Fibroblast of skin of abdomen (primary cell): ENCODE data around the gene FBXO9.
"Not testable (repeated sequence)": the region's sequence is repeated elsewhere in the genome, so short reads cannot be mapped to it uniquely, and the experiment has no call there.

Experiments used
- DNase-seq: peaks from one replicate; pipeline ENCODE4 v3.0.0-alpha.2; 2013

FBXO9 gene

GRCh38 chr6:53048431-53049195 is 16.6 kb upstream of the FBXO9 start:
- peak; percentile 93 for DNase-seq

- no peak for DNase-seq
Observed at GRCh38 chr6:53049415-53049814, 15.8 kb upstream of the FBXO9 start.

GRCh38 chr6:53052152-53052551 is 13.1 kb upstream of the FBXO9 start:
- not testable (repeated sequence) for DNase-seq

GRCh38 chr6:53054532-53054931 is 10.7 kb upstream of the FBXO9 start:
- no peak for DNase-seq

GRCh38 chr6:53055873-53056272 is 9.3 kb upstream of the FBXO9 start:
- no peak for DNase-seq

GRCh38 chr6:53056273-53056672 is 8.9 kb upstream of the FBXO9 start:
- no peak for DNase-seq

GRCh38 chr6:53058388-53059195 is 6.6 kb upstream of the FBXO9 start:
- no peak for DNase-seq

- no peak for DNase-seq
Observed at GRCh38 chr6:53059648-53060589, 5.3 kb upstream of the FBXO9 start.

GRCh38 chr6:53062169-53062539 is 3.0 kb upstream of the FBXO9 start:
- DNase-seq = no peak

GRCh38 chr6:53064255-53064654 is 949 bp upstream of the FBXO9 start:
- not testable (repeated sequence) for DNase-seq

- DNase-seq = peak; percentile 96
Observed at GRCh38 chr6:53064726-53065265, 408 bp upstream of the FBXO9 start.

- no peak for DNase-seq
Observed at GRCh38 chr6:53066077-53066417, 843 bp downstream of the FBXO9 start.

GRCh38 chr6:53066874-53067706 is 1.9 kb downstream of the FBXO9 start:
- no peak for DNase-seq

GRCh38 chr6:53067849-53068361 is 2.7 kb downstream of the FBXO9 start:
- no peak for DNase-seq

- DNase-seq = no peak
Observed at GRCh38 chr6:53069427-53069826, 4.2 kb downstream of the FBXO9 start.

GRCh38 chr6:53070806-53071205 is 5.6 kb downstream of the FBXO9 start:
- DNase-seq = no peak

- DNase-seq = no peak
Observed at GRCh38 chr6:53074347-53074746, 9.1 kb downstream of the FBXO9 start.

GRCh38 chr6:53080813-53081212 is 15.6 kb downstream of the FBXO9 start:
- no peak for DNase-seq

GRCh38 chr6:53086302-53086701 is 21.1 kb downstream of the FBXO9 start:
- DNase-seq = no peak

GRCh38 chr6:53089948-53090347 is 24.7 kb downstream of the FBXO9 start:
- DNase-seq = no peak

GRCh38 chr6:53090576-53090975 is 25.4 kb downstream of the FBXO9 start:
- DNase-seq = peak; percentile 12

GRCh38 chr6:53095270-53095669 is 30.1 kb downstream of the FBXO9 start:
- DNase-seq = no peak
